ENCODE results near the gene ERC1.

ERC1 gene

DNA sequence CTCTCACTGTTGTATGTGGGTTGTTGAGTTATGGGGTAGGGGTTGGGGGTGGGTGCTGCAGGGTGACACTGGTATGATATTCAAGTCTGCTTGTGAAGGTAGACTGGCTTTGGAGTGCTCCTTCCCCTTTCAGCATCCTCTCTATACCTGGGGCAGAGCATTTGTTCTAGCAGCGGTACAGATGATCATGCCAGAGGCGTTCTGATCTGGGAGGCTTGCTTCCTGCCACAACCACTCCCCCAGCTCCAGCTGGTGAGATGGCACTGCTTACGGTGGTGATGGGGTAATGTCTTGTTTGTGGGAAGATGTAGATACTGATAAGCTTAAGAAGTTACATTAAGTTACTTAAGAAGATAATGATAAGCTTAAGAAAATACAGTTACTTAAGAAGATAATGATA, 131.8 kb downstream of the ERC1 start:
- Histone ChIP-seq H3K9me2 (replicated peaks; ENCODE audit: control insufficient read depth, low read length) (no peaks in the 10 kb centered on the region), H4K20me1 (ENCODE audit: control insufficient read depth, insufficient read depth, low read depth, low read length) (no peaks in the 10 kb centered on the region), H3K4me2 (ENCODE audit: low read length) (no peak overlapping the region), H3F3A (ENCODE audit: control insufficient read depth, insufficient read depth) (no peaks in the 10 kb centered on the region), H3K79me2 (ENCODE audit: control insufficient read depth, low read length) (no peaks in the 10 kb centered on the region), H3K4me3 (ENCODE audit: low read length) (no peak overlapping the region), H3K27me3 (ENCODE audit: control insufficient read depth, low read length) (no peaks in the 10 kb centered on the region), H3K36me3 (ENCODE audit: control insufficient read depth, low read length) (no peaks in the 10 kb centered on the region), H3K27ac (ENCODE audit: low read depth, low read length) (no peak overlapping the region), H3K9me3 (ENCODE audit: control insufficient read depth, insufficient read depth, low read length) (no peaks in the 10 kb centered on the region), H3K4me1 (ENCODE audit: control insufficient read depth, low read length) (0 out of 2 replicates have a peak, but pooled peaks cover 3% of the 10 kb centered on the region)
- TF ChIP-seq EZH2phosphoT487 (IDR thresholded peaks at IDR 0.05; ENCODE audit: borderline replicate concordance, low read length): no peak
- TF ChIP-seq, protein P1, sequence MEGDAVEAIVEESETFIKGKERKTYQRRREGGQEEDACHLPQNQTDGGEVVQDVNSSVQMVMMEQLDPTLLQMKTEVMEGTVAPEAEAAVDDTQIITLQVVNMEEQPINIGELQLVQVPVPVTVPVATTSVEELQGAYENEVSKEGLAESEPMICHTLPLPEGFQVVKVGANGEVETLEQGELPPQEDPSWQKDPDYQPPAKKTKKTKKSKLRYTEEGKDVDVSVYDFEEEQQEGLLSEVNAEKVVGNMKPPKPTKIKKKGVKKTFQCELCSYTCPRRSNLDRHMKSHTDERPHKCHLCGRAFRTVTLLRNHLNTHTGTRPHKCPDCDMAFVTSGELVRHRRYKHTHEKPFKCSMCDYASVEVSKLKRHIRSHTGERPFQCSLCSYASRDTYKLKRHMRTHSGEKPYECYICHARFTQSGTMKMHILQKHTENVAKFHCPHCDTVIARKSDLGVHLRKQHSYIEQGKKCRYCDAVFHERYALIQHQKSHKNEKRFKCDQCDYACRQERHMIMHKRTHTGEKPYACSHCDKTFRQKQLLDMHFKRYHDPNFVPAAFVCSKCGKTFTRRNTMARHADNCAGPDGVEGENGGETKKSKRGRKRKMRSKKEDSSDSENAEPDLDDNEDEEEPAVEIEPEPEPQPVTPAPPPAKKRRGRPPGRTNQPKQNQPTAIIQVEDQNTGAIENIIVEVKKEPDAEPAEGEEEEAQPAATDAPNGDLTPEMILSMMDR (IDR thresholded peaks at IDR 0.05; ENCODE audit: low read depth, low read length, poor library complexity, severe bottlenecking): no peak

DNA sequence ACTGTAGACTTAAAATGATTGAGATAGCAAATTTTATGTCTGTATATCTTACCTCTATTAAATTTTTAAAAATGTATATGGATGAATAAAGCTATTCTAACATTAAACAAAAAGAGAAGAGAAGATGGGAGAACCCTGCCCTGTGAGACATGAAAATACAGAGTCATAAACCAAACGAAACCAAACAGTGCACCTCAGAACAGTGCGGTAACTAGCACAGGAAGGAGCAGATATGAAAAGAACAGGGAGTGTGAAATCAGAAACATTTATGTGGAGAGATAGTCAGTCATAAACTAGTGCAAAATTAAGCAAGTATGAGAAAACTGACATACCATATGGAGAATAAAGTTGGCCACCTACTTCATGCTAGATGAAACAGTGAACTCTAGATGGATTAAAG, 135.1 kb downstream of the ERC1 start:
- TF ChIP-seq, protein P1 (IDR thresholded peaks at IDR 0.05; ENCODE audit: low read depth, low read length, poor library complexity, severe bottlenecking): no peak
- no peak for TF ChIP-seq EZH2phosphoT487 (IDR thresholded peaks at IDR 0.05; ENCODE audit: borderline replicate concordance, low read length)
- Histone ChIP-seq H3K27me3 (ENCODE audit: control insufficient read depth, low read length) (no peaks in the 10 kb centered on the region), H3K9me3 (ENCODE audit: control insufficient read depth, insufficient read depth, low read length) (no peaks in the 10 kb centered on the region), H3K4me2 (ENCODE audit: low read length) (no peak overlapping the region), H3K4me3 (ENCODE audit: low read length) (no peak overlapping the region), H3K9me2 (replicated peaks; ENCODE audit: control insufficient read depth, low read length) (no peaks in the 10 kb centered on the region), H3K27ac (ENCODE audit: low read depth, low read length) (no peak overlapping the region), H3K36me3 (ENCODE audit: control insufficient read depth, low read length) (no peaks in the 10 kb centered on the region), H3K79me2 (ENCODE audit: control insufficient read depth, low read length) (no peaks in the 10 kb centered on the region), H4K20me1 (ENCODE audit: control insufficient read depth, insufficient read depth, low read depth, low read length) (no peaks in the 10 kb centered on the region), H3K4me1 (ENCODE audit: control insufficient read depth, low read length) (0 out of 2 replicates have a peak, but pooled peaks cover 3% of the 10 kb centered on the region), H3F3A (ENCODE audit: control insufficient read depth, insufficient read depth) (no peaks in the 10 kb centered on the region)

GRCh38 chr12:1127021-1127420, 136.0 kb downstream of the ERC1 start:
- Histone ChIP-seq H3F3A (ENCODE audit: control insufficient read depth, insufficient read depth) (no peaks in the 10 kb centered on the region), H3K36me3 (ENCODE audit: control insufficient read depth, low read length) (no peaks in the 10 kb centered on the region), H4K20me1 (ENCODE audit: control insufficient read depth, insufficient read depth, low read depth, low read length) (no peaks in the 10 kb centered on the region), H3K4me2 (ENCODE audit: low read length) (no peak overlapping the region), H3K4me3 (ENCODE audit: low read length) (no peak overlapping the region), H3K27ac (ENCODE audit: low read depth, low read length) (no peak overlapping the region), H3K9me2 (replicated peaks; ENCODE audit: control insufficient read depth, low read length) (no peaks in the 10 kb centered on the region), H3K9me3 (ENCODE audit: control insufficient read depth, insufficient read depth, low read length) (no peaks in the 10 kb centered on the region), H3K79me2 (ENCODE audit: control insufficient read depth, low read length) (no peaks in the 10 kb centered on the region), H3K4me1 (ENCODE audit: control insufficient read depth, low read length) (0 out of 2 replicates have a peak, but pooled peaks cover 3% of the 10 kb centered on the region), H3K27me3 (ENCODE audit: control insufficient read depth, low read length) (no peaks in the 10 kb centered on the region)
- TF ChIP-seq, protein P1 (IDR thresholded peaks at IDR 0.05; ENCODE audit: low read depth, low read length, poor library complexity, severe bottlenecking): no peak
- TF ChIP-seq EZH2phosphoT487 (IDR thresholded peaks at IDR 0.05; ENCODE audit: borderline replicate concordance, low read length): no peak

Data from DOHH2 (cell line).